CD14-positive monocyte (primary cell): ENCODE data around the gene TMEM119. TPM values are rescaled to one million over a fixed set of nuclear protein-coding genes. Genes with fewer than 3 reads are reported as not detected.
A peak's percentile ranks its signal among the peaks of the same experiment; 100 is the strongest.

Experiments
- DNase-seq, 3 donors: peaks; one replicate each; pipeline ENCODE4 v3.0.0-alpha.2; 2011 to 2022
- H2AFZ ChIP-seq: 2 replicates; pipeline ENCODE4 v1.6.0; 2012; ENCODE audit warnings: mild to moderate bottlenecking, low read depth, low read length, inconsistent platforms; ENCODE audit not compliant: insufficient read depth, poor library complexity, severe bottlenecking
- H3K27ac ChIP-seq, 2 donors: 1 replicate in 1 of 2; 2 replicates in 1 of 2; pipeline ENCODE4 v1.5.1; 2012 to 2013; ENCODE audit warnings: low read length in 2 of 2, control low read depth in 1 of 2, inconsistent platforms in 1 of 2, low read depth in 1 of 2, mild to moderate bottlenecking in 1 of 2
- H3K27me3 ChIP-seq, 2 donors: one replicate each; pipeline versions ENCODE4 v1.6.0 to v1.6.1; 2011 to 2013; ENCODE audit warnings: low read length in 2 of 2; ENCODE audit not compliant: control insufficient read depth in 2 of 2, insufficient read depth in 2 of 2
- H3K36me3 ChIP-seq, 2 donors: replicated peaks in 1 of 2; 1 replicate in 1 of 2; 2 replicates in 1 of 2; pipeline versions ENCODE4 v1.5.1 to v1.6.1; 2012 to 2013; ENCODE audit warnings: low read length in 2 of 2, control low read depth in 1 of 2, inconsistent platforms in 1 of 2, mild to moderate bottlenecking in 1 of 2; ENCODE audit not compliant: insufficient read depth in 2 of 2, control insufficient read depth in 1 of 2
- H3K4me1 ChIP-seq, 2 donors: 1 replicate in 1 of 2; 2 replicates in 1 of 2; pipeline versions ENCODE4 v1.5.1 to v1.6.1; 2012 to 2013; ENCODE audit warnings: low read length in 2 of 2, control low read depth in 1 of 2, inconsistent platforms in 1 of 2, mild to moderate bottlenecking in 1 of 2, moderate library complexity in 1 of 2; ENCODE audit not compliant: insufficient read depth in 2 of 2, control insufficient read depth in 1 of 2
- H3K4me2 ChIP-seq: replicated peaks from 2 replicates; pipeline ENCODE3; 2012; ENCODE audit warnings: low read length, moderate library complexity, mild to moderate bottlenecking; ENCODE audit not compliant: poor library complexity, severe bottlenecking; ENCODE audit errors: extremely low read depth
- H3K4me3 ChIP-seq, 3 experiments: fragments of 200-600 bp in 1 of 3; sonication (generic) in 1 of 3; replicated peaks in 1 of 3; 1 replicate in 2 of 3; 2 replicates in 1 of 3; pipeline ENCODE4 v1.5.1; 2011 to 2013; ENCODE audit warnings: low read length in 3 of 3, mild to moderate bottlenecking in 3 of 3, control low read depth in 2 of 3, low read depth in 2 of 3, inconsistent platforms in 1 of 3, moderate library complexity in 1 of 3
- H3K79me2 ChIP-seq: 2 replicates; pipeline ENCODE4 v1.6.0; 2012; ENCODE audit warnings: mild to moderate bottlenecking, control low read depth, inconsistent platforms, low read length, moderate library complexity; ENCODE audit not compliant: insufficient read depth
- H3K9ac ChIP-seq: 2 replicates; pipeline ENCODE4 v1.6.0; 2017; ENCODE audit warnings: low read length, mild to moderate bottlenecking; ENCODE audit not compliant: insufficient read depth, poor library complexity, severe bottlenecking
- H3K9me3 ChIP-seq, 2 donors: replicated peaks in 1 of 2; 1 replicate in 1 of 2; 2 replicates in 1 of 2; pipeline versions ENCODE4 v1.5.1 to v1.6.1; 2012 to 2013; ENCODE audit warnings: low read length in 2 of 2, control low read depth in 1 of 2; ENCODE audit not compliant: control insufficient read depth in 1 of 2, insufficient read depth in 1 of 2
- H4K20me1 ChIP-seq: 2 replicates; pipeline ENCODE4 v1.6.0; 2012; ENCODE audit warnings: mild to moderate bottlenecking, low read length, control low read depth, moderate library complexity; ENCODE audit not compliant: insufficient read depth
- H3K27ac Mint-ChIP-seq, 7 donors: one replicate each; pipeline ENCODE4 v1.8.0; 2020; ENCODE audit warnings: mild to moderate bottlenecking in 7 of 7, mixed read lengths in 7 of 7, moderate library complexity in 6 of 7, inconsistent platforms in 2 of 7
- H3K27me3 Mint-ChIP-seq, 3 donors: one replicate each; pipeline ENCODE4 v1.8.0; 2021 to 2022; ENCODE audit warnings: low read depth in 3 of 3, mild to moderate bottlenecking in 3 of 3, mixed read lengths in 3 of 3, moderate library complexity in 3 of 3, inconsistent platforms in 1 of 3
- H3K36me3 Mint-ChIP-seq, 2 donors: one replicate each; pipeline ENCODE4 v1.8.0; 2020; ENCODE audit warnings: mixed read lengths in 2 of 2, inconsistent platforms in 1 of 2, mild to moderate bottlenecking in 1 of 2
- H3K4me1 Mint-ChIP-seq: one replicate; pipeline ENCODE4 v1.8.0; 2020; ENCODE audit warnings: mild to moderate bottlenecking, mixed read lengths
- H3K4me3 Mint-ChIP-seq, 2 donors: one replicate each; pipeline ENCODE4 v1.8.0; 2020; ENCODE audit warnings: mild to moderate bottlenecking in 2 of 2, mixed read lengths in 2 of 2, moderate library complexity in 1 of 2
- H3K9me3 Mint-ChIP-seq, 7 donors: one replicate each; pipeline ENCODE4 v1.8.0; 2020 to 2022; ENCODE audit warnings: mixed read lengths in 7 of 7, mild to moderate bottlenecking in 6 of 7, moderate library complexity in 6 of 7, inconsistent platforms in 2 of 7
- CTCF ChIP-seq: fragments of 200-600 bp; IDR thresholded peaks from one replicate; pipeline ENCODE4 v1.8.0; 2022; ENCODE audit warnings: antibody characterized with exemption, mild to moderate bottlenecking
- WGBS: methylation state at CpG from one replicate; pipeline ENCODE4 v1.1.5; 2013; ENCODE audit warnings: missing lambda C conversion rate; ENCODE audit not compliant: insufficient coverage; 5-methylcytosine and 5-hydroxymethylcytosine counted together
- intact Hi-C, 2 donors: fragments of 100-400 bp; cut with micrococcal nuclease; formaldehyde crosslinking; loops; one replicate each; pipeline versions ENCODE4 v1.15.0 to v1.15.1; 2023
- polyA plus RNA-seq, 3 donors: library from polyadenylated mRNA; depleted of rRNA in 1 of 3; unstranded in 2 of 3; stranded (reverse) in 1 of 3; fragments of 300-500 nt in 2 of 3; fragments of >200 nt in 1 of 3; fragmentation: Illumina TruSeq in 2 of 3; gene quantifications; 1 replicate in 2 of 3; 2 replicates in 1 of 3; pipeline ENCODE4 v1.2.3, GENCODE V29; 2012 to 2021

TMEM119 gene
- polyA plus RNA-seq, 3 donors: 0.18 to 0.85 (median 0.56) TPM

GRCh38 chr12:108629151-108629550 lies 31.3 kb upstream of the TMEM119 start:
- WGBS: 92% methylated on average over 2 of the region's 5 CpGs
- H3K9me3 ChIP-seq: no peaks in the 10 kb centered on the region
- H3K9ac ChIP-seq: peak overlapping the region; percentile 58
- Mint-ChIP-seq H3K4me1 (peaks cover 66% of the 10 kb centered on the region), H3K27me3 (no peaks in the 10 kb centered on the region), H3K9me3 (peaks cover 0 to 5% (median 0%) of the 10 kb centered on the region in 7 donors), H3K27ac (peak overlapping the region; percentile 94 to 100 (median 97)), H3K4me3 (peak overlapping the region; percentile 76 to 87), H3K36me3 (peaks cover 42 to 57% of the 10 kb centered on the region in 2 donors)
- intact Hi-C loops: loop anchor here (10.0 kb wide), 2 partner anchors 314 to 466 kb away; partner anchors contain the start of genes ALKBH2 (in 1 of the 2) and UNG (in 1 of the 2)
- peak overlapping the region; percentile 19 to 88 (median 26) for H3K4me3 ChIP-seq
- H3K4me2 ChIP-seq: peak overlapping the region; percentile 94
- peaks cover 64 to 68% of the 10 kb centered on the region in 2 donors for H3K4me1 ChIP-seq
- no peak for DNase-seq
- no peaks in the 10 kb centered on the region for H3K27me3 ChIP-seq
- H4K20me1 ChIP-seq: peaks cover 60% of the 10 kb centered on the region
- H2AFZ ChIP-seq: no peak overlapping the region
- H3K27ac ChIP-seq: peak overlapping the region; percentile 66 to 81
- H3K79me2 ChIP-seq: peaks cover 100% of the 10 kb centered on the region
- TF ChIP-seq CTCF: no peak
- H3K36me3 ChIP-seq: peaks cover 26 to 37% of the 10 kb centered on the region in 2 donors

- H3K27ac ChIP-seq: peak overlapping the region in 1 of 2 donors; percentile 81
- H3K4me3 ChIP-seq: no peak overlapping the region
- Mint-ChIP-seq H3K27ac (peak overlapping the region; percentile 35 to 99 (median 67)), H3K4me3 (no peak overlapping the region), H3K36me3 (peaks cover 59 to 76% of the 10 kb centered on the region in 2 donors), H3K9me3 (peaks cover 0 to 4% (median 2%) of the 10 kb centered on the region in 7 donors), H3K27me3 (no peaks in the 10 kb centered on the region), H3K4me1 (peaks cover 59% of the 10 kb centered on the region)
- intact Hi-C loops: loop anchor here (10.0 kb wide), 2 partner anchors 313 to 467 kb away; partner anchors contain the start of genes ALKBH2 (in 1 of the 2) and UNG (in 1 of the 2)
- peaks cover 44 to 55% of the 10 kb centered on the region in 2 donors for H3K36me3 ChIP-seq
- 92% methylated on average over 7 of the region's 8 CpGs for WGBS
- no peak overlapping the region for H3K9ac ChIP-seq
- no peak for DNase-seq
- H3K9me3 ChIP-seq: no peaks in the 10 kb centered on the region
- H3K79me2 ChIP-seq: peaks cover 100% of the 10 kb centered on the region
- no peak for TF ChIP-seq CTCF
- no peak overlapping the region for H3K4me2 ChIP-seq
- no peak overlapping the region for H2AFZ ChIP-seq
- H3K27me3 ChIP-seq: no peaks in the 10 kb centered on the region
- peaks cover 57 to 63% of the 10 kb centered on the region in 2 donors for H3K4me1 ChIP-seq
- peaks cover 78% of the 10 kb centered on the region for H4K20me1 ChIP-seq
Observed at GRCh38 chr12:108627134-108627920, 29.4 kb upstream of the TMEM119 start.
